ENCODE data around the gene ALG14.

ALG14 gene

GRCh38 chr1:94927405-94928175 is 145.2 kb downstream of the ALG14 start:
- DNase-seq (ENCODE audit: low spot score) = no peak

DNA sequence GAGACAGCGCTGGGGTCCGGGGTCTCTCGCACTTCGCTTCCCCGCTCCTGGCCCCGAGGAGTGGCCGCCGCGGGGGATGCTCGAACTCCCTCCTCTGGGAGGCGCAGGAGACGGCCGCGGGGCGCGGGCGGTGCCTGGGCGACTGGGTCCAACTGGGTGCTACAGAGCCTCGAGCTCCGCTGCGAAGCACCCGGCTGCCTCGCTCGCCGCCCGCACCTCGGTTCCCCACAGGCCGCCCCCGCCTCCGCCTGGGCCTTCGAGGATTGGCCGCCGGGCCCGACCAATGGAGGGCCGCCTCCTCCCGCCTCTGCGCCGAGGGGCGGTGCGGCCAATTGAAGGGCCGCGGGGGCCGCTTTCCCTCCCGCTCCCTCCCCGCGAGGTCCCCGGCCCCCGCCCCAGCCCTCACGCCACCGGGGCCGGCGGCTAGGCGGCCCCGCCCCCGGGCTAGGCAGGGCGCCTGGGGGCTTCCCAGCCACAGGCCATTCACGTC is 145.8 kb downstream of the ALG14 start, which contains the start of gene CNN3:
Gene CNN3 (minus strand): TSS at position 196 of the 490 bp plus-strand sequence. CDS start 216 bp downstream, outside the sequence.
- DNase-seq (ENCODE audit: low spot score) = peak; percentile 58

DNA sequence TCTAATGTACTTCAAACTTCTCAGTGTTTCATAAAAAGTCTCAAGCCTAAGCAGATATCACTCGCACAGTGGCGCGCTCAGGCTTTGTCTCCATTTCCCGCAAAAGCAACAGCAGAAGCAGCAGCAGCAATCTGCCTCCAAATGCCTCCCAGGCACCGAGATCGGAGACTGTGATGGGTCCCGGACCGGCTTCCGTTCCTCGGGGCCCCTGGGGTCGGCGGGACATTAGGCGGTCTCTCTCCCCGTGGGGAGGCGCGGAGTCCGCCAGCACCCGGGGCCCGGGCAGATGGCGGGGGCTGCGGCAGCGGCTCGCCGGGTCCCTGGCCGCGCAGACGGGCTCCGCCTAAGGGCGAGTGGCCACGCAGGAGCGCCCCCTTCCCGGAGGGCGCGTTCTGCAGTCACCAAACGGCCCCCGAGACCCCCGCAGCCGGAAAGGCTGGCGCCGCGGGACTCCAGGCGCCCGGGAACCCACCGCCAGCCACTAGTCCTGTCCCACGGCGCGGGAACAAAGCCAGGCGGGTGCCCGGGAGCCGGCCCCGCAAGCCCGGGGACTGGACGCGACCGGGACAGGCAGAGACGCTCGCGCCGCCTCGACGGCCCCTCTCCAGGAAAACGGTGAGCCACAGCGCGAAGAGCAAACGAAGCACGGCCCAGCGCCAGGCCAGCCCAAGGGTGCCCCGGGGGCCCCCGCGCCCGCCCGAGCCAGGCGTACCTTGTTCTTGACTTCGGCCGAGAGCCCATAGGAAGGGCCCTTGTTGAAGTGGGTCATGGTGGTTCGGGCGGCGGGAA is 146.4 kb downstream of the ALG14 start:
- DNase-seq (ENCODE audit: low spot score) = no peak

DNA sequence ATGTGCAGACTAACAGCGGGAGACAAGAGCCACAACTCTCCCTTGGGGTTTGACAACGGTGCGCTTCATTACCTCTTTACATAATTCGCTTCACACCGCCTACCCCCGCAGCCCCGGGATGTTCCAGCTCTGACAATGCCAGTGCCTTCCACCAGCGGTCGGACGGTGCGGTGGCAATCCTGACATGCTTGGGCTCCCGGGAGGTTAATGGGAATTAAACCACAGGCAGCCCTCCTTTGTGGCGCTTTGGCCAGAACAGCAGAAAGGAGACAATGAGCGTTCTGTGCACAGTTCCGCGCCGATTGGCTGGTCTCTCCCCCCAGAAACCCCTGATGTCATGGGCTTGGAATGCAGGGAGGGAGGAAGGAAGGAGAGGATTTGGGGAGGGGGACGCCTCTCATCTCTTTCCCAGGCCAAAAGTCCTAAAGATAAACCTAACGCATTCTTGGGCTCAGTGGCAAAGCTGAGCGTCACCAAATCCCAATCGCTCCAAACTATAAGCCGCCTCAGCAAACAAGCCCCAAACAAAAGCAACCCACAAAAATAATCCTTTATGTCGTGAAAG is 147.1 kb downstream of the ALG14 start:
- DNase-seq (ENCODE audit: low spot score) = no peak

- DNase-seq (ENCODE audit: low spot score) = no peak
Measured at GRCh38 chr1:94925004-94925403, 147.7 kb downstream of the ALG14 start.

All from CD4-positive, alpha-beta T cell treated with Interleukin-6 at 100 ng/mL for 8 hours (primary cell).